ENCODE measurements around the gene HTD2. TPM values are rescaled to one million over a fixed set of nuclear protein-coding genes. Genes with fewer than 3 reads are reported as not detected.

Gene HTD2
- 11.2 and 13.5 TPM in 2 replicates for total RNA-seq

GRCh38 chr3:58305882-58306711 lies at the start of gene HTD2, which contains the start of gene RPP14:
HTD2 (plus strand) TSS chr3:58306520; CDS start chr3:58317614, 11,094 bp downstream.
RPP14 (plus strand) TSS chr3:58306245; CDS start chr3:58310330, 4,085 bp downstream.

GRCh38 chr3:58332575-58333188 lies 26.4 kb downstream of the HTD2 start, which contains the start of gene PXK:
PXK (plus strand) TSS chr3:58332892; CDS start chr3:58332989, 97 bp downstream.

Other genes with a start within 250 kb of the HTD2 start
- not detected in 2 replicates for gene DNASE1L3, start 95.5 kb upstream of the HTD2 start, total RNA-seq
- gene ABHD6, start 68.7 kb upstream of the HTD2 start, total RNA-seq, result 8.6 and 12.1 TPM in 2 replicates
- 8.9 and 14.7 TPM in 2 replicates for gene RPP14, start 275 bp upstream of the HTD2 start, total RNA-seq
- 54.4 and 84.2 TPM in 2 replicates for gene PXK, start 26.4 kb downstream of the HTD2 start, total RNA-seq
- 54.9 and 127 TPM in 2 replicates for gene PDHB, start 127.3 kb downstream of the HTD2 start, total RNA-seq
- 6.9 and 10.8 TPM in 2 replicates for gene KCTD6, start 185.6 kb downstream of the HTD2 start, total RNA-seq
- gene ACOX2, start 230.7 kb downstream of the HTD2 start, total RNA-seq, result 26.5 and 27.1 TPM in 2 replicates